ENCODE data around the gene CPM. TPM values are rescaled to one million over a fixed set of nuclear protein-coding genes. Genes with fewer than 3 reads are reported as not detected.

Gene CPM
- total RNA-seq, 1 donor from 2014 or later: 224 TPM

DNA sequence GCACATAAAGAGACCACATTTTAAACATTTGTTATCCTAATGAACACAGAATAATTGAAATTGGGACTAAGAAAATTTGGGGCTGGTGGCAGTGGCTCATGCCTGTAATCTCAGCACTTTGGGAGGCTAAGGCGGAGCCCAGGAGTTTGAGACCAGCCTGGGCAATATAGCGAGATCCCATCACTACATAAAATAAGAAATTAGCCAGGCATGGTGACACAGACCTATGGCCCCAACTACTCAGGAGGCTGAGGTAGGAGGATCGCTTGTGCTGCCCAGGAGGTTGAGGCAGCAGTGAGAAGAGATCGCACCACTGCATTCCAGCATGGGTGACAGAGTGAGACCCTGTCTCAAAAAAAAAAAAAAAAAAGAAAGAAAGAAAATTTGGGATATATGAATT lies 59.7 kb downstream of the CPM start:
- intact Hi-C loops (cut with DNase I): no loop called here
- H3K36me3 ChIP-seq: peaks cover 52% of the 10 kb centered on the region

GRCh38 chr12:68871921-68872320 lies 61.0 kb downstream of the CPM start:
- Histone ChIP-seq H3K27ac (no peak overlapping the region), H3K27me3 (ENCODE audit: low read depth) (no peaks in the 10 kb centered on the region), H3K4me3 (no peak overlapping the region), H3K36me3 (peaks cover 66% of the 10 kb centered on the region), H3K9me3 (no peaks in the 10 kb centered on the region), H3K4me1 (no peaks in the 10 kb centered on the region)
- no peak for DNase-seq
- TF ChIP-seq, protein P1, sequence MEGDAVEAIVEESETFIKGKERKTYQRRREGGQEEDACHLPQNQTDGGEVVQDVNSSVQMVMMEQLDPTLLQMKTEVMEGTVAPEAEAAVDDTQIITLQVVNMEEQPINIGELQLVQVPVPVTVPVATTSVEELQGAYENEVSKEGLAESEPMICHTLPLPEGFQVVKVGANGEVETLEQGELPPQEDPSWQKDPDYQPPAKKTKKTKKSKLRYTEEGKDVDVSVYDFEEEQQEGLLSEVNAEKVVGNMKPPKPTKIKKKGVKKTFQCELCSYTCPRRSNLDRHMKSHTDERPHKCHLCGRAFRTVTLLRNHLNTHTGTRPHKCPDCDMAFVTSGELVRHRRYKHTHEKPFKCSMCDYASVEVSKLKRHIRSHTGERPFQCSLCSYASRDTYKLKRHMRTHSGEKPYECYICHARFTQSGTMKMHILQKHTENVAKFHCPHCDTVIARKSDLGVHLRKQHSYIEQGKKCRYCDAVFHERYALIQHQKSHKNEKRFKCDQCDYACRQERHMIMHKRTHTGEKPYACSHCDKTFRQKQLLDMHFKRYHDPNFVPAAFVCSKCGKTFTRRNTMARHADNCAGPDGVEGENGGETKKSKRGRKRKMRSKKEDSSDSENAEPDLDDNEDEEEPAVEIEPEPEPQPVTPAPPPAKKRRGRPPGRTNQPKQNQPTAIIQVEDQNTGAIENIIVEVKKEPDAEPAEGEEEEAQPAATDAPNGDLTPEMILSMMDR (IDR thresholded peaks at IDR 0.05): peak; percentile 11
- peak; percentile 32 to 47 for ATAC-seq
- intact Hi-C loops (cut with DNase I): no loop called here

More for the DNA sequence above, 59.7 kb downstream of the CPM start:
- Histone ChIP-seq H3K9me3 (no peaks in the 10 kb centered on the region), H3K27me3 (ENCODE audit: low read depth) (no peaks in the 10 kb centered on the region), H3K27ac (no peak overlapping the region), H3K4me3 (no peak overlapping the region), H3K4me1 (no peaks in the 10 kb centered on the region)
- TF ChIP-seq, protein P1 (IDR thresholded peaks at IDR 0.05): no peak
- ATAC-seq (no peak), DNase-seq (no peak)

GRCh38 chr12:68871396-68871795 lies 61.6 kb downstream of the CPM start:
- H3K36me3 ChIP-seq: peaks cover 71% of the 10 kb centered on the region
- ATAC-seq (peak in 1 of 2 donors; percentile 19), DNase-seq (no peak)
- H3K9me3 ChIP-seq: no peaks in the 10 kb centered on the region
- TF ChIP-seq, protein P1 (IDR thresholded peaks at IDR 0.05): no peak
- H3K4me3 ChIP-seq: no peak overlapping the region
- H3K27me3 ChIP-seq (ENCODE audit: low read depth): no peaks in the 10 kb centered on the region
- no peak overlapping the region for H3K27ac ChIP-seq
- intact Hi-C loops (cut with DNase I): no loop called here
- H3K4me1 ChIP-seq: no peaks in the 10 kb centered on the region

- ATAC-seq (no peak), DNase-seq (no peak)
- H3K4me1 ChIP-seq: no peaks in the 10 kb centered on the region
- H3K9me3 ChIP-seq: no peaks in the 10 kb centered on the region
- H3K36me3 ChIP-seq: peaks cover 80% of the 10 kb centered on the region
- H3K27me3 ChIP-seq (ENCODE audit: low read depth): no peaks in the 10 kb centered on the region
- H3K27ac ChIP-seq: no peak overlapping the region
- H3K4me3 ChIP-seq: no peak overlapping the region
- intact Hi-C loops (cut with DNase I): no loop called here
- TF ChIP-seq, protein P1 (IDR thresholded peaks at IDR 0.05): no peak
Observed at GRCh38 chr12:68870443-68870842, 62.5 kb downstream of the CPM start.

GRCh38 chr12:68870011-68870410 lies 63.0 kb downstream of the CPM start:
- Histone ChIP-seq H3K9me3 (no peaks in the 10 kb centered on the region), H3K36me3 (peaks cover 80% of the 10 kb centered on the region), H3K27me3 (ENCODE audit: low read depth) (no peaks in the 10 kb centered on the region), H3K4me3 (no peak overlapping the region), H3K4me1 (no peaks in the 10 kb centered on the region), H3K27ac (no peak overlapping the region)
- TF ChIP-seq, protein P1 (IDR thresholded peaks at IDR 0.05): no peak
- intact Hi-C loops (cut with DNase I): no loop called here
- ATAC-seq (no peak), DNase-seq (no peak)
